ENCODE data around the gene ARHGEF3.

- no peak; the same call in 1 of the 2 replicates for TF ChIP-seq CTCF (IDR thresholded peaks at IDR 0.05)
- no peak for TF ChIP-seq ZFX (IDR thresholded peaks at IDR 0.05; ENCODE audit: borderline replicate concordance)
Measured at GRCh38 chr3:56802378-56802745, 613 bp upstream of the ARHGEF3 start.
